OCI-LY1 (cell line): Measurements from ENCODE around the gene CACNA1C.

Experiments used
- H2AFZ ChIP-seq: fragments of 200-600 bp; sonication (generic), shearing (Covaris generic); 2 replicates; pipeline ENCODE4 v1.6.0; 2014; ENCODE audit warnings: antibody characterized with exemption, mild to moderate bottlenecking, low read length
- H3F3A ChIP-seq: fragments of 200-600 bp; sonication (generic), shearing (Covaris generic); 2 replicates; pipeline ENCODE4 v1.6.0; 2014; ENCODE audit warnings: mild to moderate bottlenecking, antibody characterized with exemption, low read length, moderate library complexity; ENCODE audit not compliant: insufficient read depth
- H3K27ac ChIP-seq: fragments of 200-600 bp; sonication (generic); 2 replicates; pipeline ENCODE4 v1.5.1; 2014; ENCODE audit warnings: low read length, mixed run types, mild to moderate bottlenecking, low read depth; ENCODE audit not compliant: poor library complexity, severe bottlenecking
- H3K27me3 ChIP-seq: fragments of 200-600 bp; sonication (generic); 2 replicates; pipeline ENCODE4 v1.6.0; 2014; ENCODE audit warnings: antibody characterized with exemption, mild to moderate bottlenecking, low read length, moderate library complexity; ENCODE audit not compliant: insufficient read depth
- H3K36me3 ChIP-seq: fragments of 200-600 bp; sonication (generic); 2 replicates; pipeline ENCODE4 v1.6.1; 2014; ENCODE audit warnings: mild to moderate bottlenecking, antibody characterized with exemption, low read length, moderate library complexity, mixed read lengths; ENCODE audit not compliant: insufficient read depth
- H3K4me1 ChIP-seq: fragments of 200-600 bp; sonication (generic); 2 replicates; pipeline ENCODE4 v1.5.1; 2014; ENCODE audit warnings: mild to moderate bottlenecking, low read length, moderate library complexity; ENCODE audit not compliant: insufficient read depth, severe bottlenecking
- H3K4me2 ChIP-seq: fragments of 200-600 bp; sonication (generic), shearing (Covaris generic); 2 replicates; pipeline ENCODE4 v1.6.1; 2014; ENCODE audit warnings: low read length
- H3K4me3 ChIP-seq: fragments of 200-600 bp; sonication (generic); 2 replicates; pipeline ENCODE4 v1.5.1; 2014; ENCODE audit warnings: low read length, low read depth, mild to moderate bottlenecking, mixed read lengths; ENCODE audit not compliant: poor library complexity, severe bottlenecking
- H3K79me2 ChIP-seq: fragments of 200-600 bp; shearing (Covaris generic); 2 replicates; pipeline ENCODE4 v1.6.1; 2016; ENCODE audit warnings: mixed run types, low read length, mixed read lengths; ENCODE audit not compliant: insufficient read depth
- H3K9ac ChIP-seq: fragments of 200-600 bp; sonication (generic), shearing (Covaris generic); 2 replicates; pipeline ENCODE4 v1.6.1; 2014; ENCODE audit warnings: mild to moderate bottlenecking, low read length, mixed read lengths
- H3K9me2 ChIP-seq: fragments of 200-600 bp; sonication (generic), shearing (Covaris generic); 2 replicates; pipeline ENCODE4 v1.6.1; 2014; ENCODE audit warnings: low read depth, mild to moderate bottlenecking, low read length, mixed read lengths
- H3K9me3 ChIP-seq: fragments of 200-600 bp; shearing (Covaris generic); 2 replicates; pipeline ENCODE4 v1.6.1; 2014; ENCODE audit warnings: low read length, mixed read lengths
- H4K20me1 ChIP-seq: fragments of 200-600 bp; sonication (generic), shearing (Covaris generic); 2 replicates; pipeline ENCODE4 v1.6.0; 2016; ENCODE audit warnings: mild to moderate bottlenecking, low read length; ENCODE audit not compliant: insufficient read depth
- CTCF ChIP-seq: fragments of 200-600 bp; sonication (generic), shearing (Covaris generic); IDR thresholded peaks from 2 replicates; pipeline ENCODE4 v1.5.1; 2017; ENCODE audit warnings: mild to moderate bottlenecking, antibody characterized with exemption, low read length, moderate library complexity, mixed read lengths
- EZH2 ChIP-seq: fragments of 200-600 bp; sonication (generic), shearing (Covaris generic); IDR thresholded peaks from 2 replicates; pipeline ENCODE4 v1.8.0; 2017; ENCODE audit warnings: borderline replicate concordance, mixed run types, mild to moderate bottlenecking, antibody characterized with exemption, low read length, moderate library complexity, mixed read lengths

CACNA1C gene

GRCh38 chr12:2288471-2288870, 235.7 kb downstream of the CACNA1C start:
- H3K27ac ChIP-seq, result no peak overlapping the region
- no peaks in the 10 kb centered on the region for H3K27me3 ChIP-seq
- no peaks in the 10 kb centered on the region for H3K9me2 ChIP-seq
- H3K4me3 ChIP-seq, result no peak overlapping the region
- H3K4me1 ChIP-seq, result peaks cover 27% of the 10 kb centered on the region
- TF ChIP-seq CTCF (no peak), EZH2 (no peak)
- no peak overlapping the region for H2AFZ ChIP-seq
- H3K9me3 ChIP-seq, result no peaks in the 10 kb centered on the region
- no peak overlapping the region for H3K9ac ChIP-seq
- no peak overlapping the region for H3K4me2 ChIP-seq
- H3F3A ChIP-seq, result no peaks in the 10 kb centered on the region
- no peaks in the 10 kb centered on the region for H4K20me1 ChIP-seq
- H3K36me3 ChIP-seq, result no peaks in the 10 kb centered on the region; the same call in 1 of the 2 replicates
- H3K79me2 ChIP-seq, result no peaks in the 10 kb centered on the region

GRCh38 chr12:2288875-2289274, 236.1 kb downstream of the CACNA1C start:
- H3K27me3 ChIP-seq, result no peaks in the 10 kb centered on the region
- no peaks in the 10 kb centered on the region for H3K9me3 ChIP-seq
- no peaks in the 10 kb centered on the region for H4K20me1 ChIP-seq
- no peak overlapping the region for H3K27ac ChIP-seq
- peaks cover 23% of the 10 kb centered on the region for H3K4me1 ChIP-seq
- no peak overlapping the region for H3K9ac ChIP-seq
- H3F3A ChIP-seq, result no peaks in the 10 kb centered on the region
- no peaks in the 10 kb centered on the region for H3K79me2 ChIP-seq
- TF ChIP-seq EZH2 (no peak), CTCF (no peak)
- no peak overlapping the region for H3K4me2 ChIP-seq
- no peak overlapping the region for H3K4me3 ChIP-seq
- no peaks in the 10 kb centered on the region for H3K9me2 ChIP-seq
- no peak overlapping the region for H2AFZ ChIP-seq
- H3K36me3 ChIP-seq, result no peaks in the 10 kb centered on the region; the same call in 1 of the 2 replicates

- H3K4me2 ChIP-seq, result no peak overlapping the region
- H3K36me3 ChIP-seq, result no peaks in the 10 kb centered on the region; the same call in 1 of the 2 replicates
- H3K9me3 ChIP-seq, result no peaks in the 10 kb centered on the region
- H3K4me1 ChIP-seq, result peaks cover 17% of the 10 kb centered on the region
- H3K27ac ChIP-seq, result no peak overlapping the region
- H3K9ac ChIP-seq, result no peak overlapping the region
- no peaks in the 10 kb centered on the region for H3K79me2 ChIP-seq
- H3F3A ChIP-seq, result no peaks in the 10 kb centered on the region
- H2AFZ ChIP-seq, result no peak overlapping the region
- TF ChIP-seq CTCF (no peak), EZH2 (no peak)
- H3K9me2 ChIP-seq, result no peaks in the 10 kb centered on the region
- H3K27me3 ChIP-seq, result no peaks in the 10 kb centered on the region
- H3K4me3 ChIP-seq, result no peak overlapping the region
- no peaks in the 10 kb centered on the region for H4K20me1 ChIP-seq
These were observed 236.7 kb downstream of the CACNA1C start for GRCh38 chr12:2289525-2289924.
